ENCODE data around the gene SOAT2.

DNA sequence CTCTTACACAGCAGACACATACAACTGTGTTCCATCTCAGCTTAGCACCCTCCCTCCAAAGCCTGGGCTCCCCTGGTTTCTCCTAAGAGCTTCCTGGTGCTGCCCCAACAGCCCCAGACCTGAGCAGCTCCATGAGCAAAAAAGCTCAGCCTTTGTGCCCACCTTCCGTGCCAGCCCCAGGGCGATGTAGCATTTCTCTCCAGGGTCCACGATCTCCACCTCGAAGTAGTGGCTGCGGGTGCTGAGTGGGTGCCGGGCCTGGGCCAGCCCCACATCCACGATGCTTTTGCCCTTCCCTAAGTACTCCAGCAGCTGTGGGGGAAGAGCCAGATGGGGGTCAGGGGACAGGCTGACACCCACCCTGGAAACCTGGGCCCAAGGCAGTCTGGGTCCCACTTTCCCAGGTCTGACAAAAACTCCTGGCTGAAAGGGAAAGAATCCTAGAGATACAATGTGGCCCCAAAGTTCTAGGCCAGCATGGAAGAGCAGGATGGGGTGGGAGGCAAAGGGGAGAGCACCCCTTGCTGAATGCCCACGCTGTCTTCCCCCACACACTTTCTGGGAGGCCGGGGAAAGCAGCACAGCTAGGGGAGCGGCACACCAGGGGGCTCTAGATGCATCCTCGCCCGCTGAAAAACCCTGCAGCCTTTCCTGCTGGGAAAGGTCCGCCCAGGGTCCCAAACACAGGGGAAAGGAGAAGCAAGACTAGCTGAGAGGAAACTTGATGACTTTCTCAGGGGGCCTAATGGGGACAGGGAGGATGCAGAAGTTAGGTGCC lies 35.1 kb upstream of the SOAT2 start:
- TF ChIP-seq FOXM1 (IDR thresholded peaks at IDR 0.05; ENCODE audit: borderline replicate concordance, low read depth) (no peak), CEBPB (IDR thresholded peaks at IDR 0.05) (no peak)
